GM23338 (cell line): ENCODE data around the gene ST3GAL4. TPM values are rescaled to one million over a fixed set of nuclear protein-coding genes. Genes with fewer than 3 reads are reported as not detected.

Source experiments
- ATAC-seq: fragments of 200-7000 bp; cut with Tn5 transposase; 3 replicates; pipeline ENCODE4 v1.9.1; 2020
- DNase-seq: peaks from one replicate; pipeline ENCODE4 v3.0.0-alpha.2; 2015; ENCODE audit warnings: low spot score
- H2AFZ ChIP-seq: fragments of 200-600 bp; sonication (generic); 2 replicates; pipeline ENCODE4 v1.8.0; 2016; ENCODE audit warnings: antibody characterized with exemption, mild to moderate bottlenecking, moderate library complexity
- H3F3A ChIP-seq: fragments of 200-600 bp; sonication (generic); replicated peaks from 2 replicates; pipeline ENCODE4 v1.8.0; 2017; ENCODE audit warnings: antibody characterized with exemption, mixed run types, low read depth
- H3K27ac ChIP-seq: fragments of 200-600 bp; sonication (generic); 2 replicates; pipeline ENCODE4 v1.6.1; 2016; ENCODE audit warnings: low read depth
- H3K27me3 ChIP-seq: fragments of 200-600 bp; sonication (generic); 2 replicates; pipeline ENCODE4 v1.8.0; 2016; ENCODE audit warnings: mild to moderate bottlenecking, mixed run types, moderate library complexity; ENCODE audit not compliant: insufficient read depth
- H3K36me3 ChIP-seq: fragments of 200-600 bp; sonication (generic); 2 replicates; pipeline ENCODE4 v1.8.0; 2016; ENCODE audit warnings: mild to moderate bottlenecking; ENCODE audit not compliant: insufficient read depth
- H3K4me1 ChIP-seq: fragments of 200-600 bp; sonication (generic); 2 replicates; pipeline ENCODE4 v1.8.0; 2016; ENCODE audit warnings: mild to moderate bottlenecking, moderate library complexity; ENCODE audit not compliant: insufficient read depth
- H3K4me2 ChIP-seq: fragments of 200-600 bp; sonication (generic); 2 replicates; pipeline ENCODE4 v1.7.1; 2017; ENCODE audit warnings: mixed run types
- H3K4me3 ChIP-seq: fragments of 200-600 bp; sonication (generic); 2 replicates; pipeline ENCODE4 v1.6.1; 2016; ENCODE audit warnings: mixed run types
- H3K79me2 ChIP-seq: fragments of 200-600 bp; sonication (generic); replicated peaks from 2 replicates; pipeline ENCODE4 v1.8.0; 2017; ENCODE audit warnings: mild to moderate bottlenecking; ENCODE audit not compliant: insufficient read depth
- H3K9me2 ChIP-seq: fragments of 200-600 bp; sonication (generic); 2 replicates; pipeline ENCODE4 v1.8.0; 2017; ENCODE audit not compliant: insufficient read depth
- H4K20me1 ChIP-seq: fragments of 200-600 bp; sonication (generic); replicated peaks from 2 replicates; pipeline ENCODE4 v1.8.0; 2017; ENCODE audit warnings: mild to moderate bottlenecking; ENCODE audit not compliant: insufficient read depth
- H3K27ac Mint-ChIP-seq: 2 replicates; pipeline ENCODE4 v1.8.0; 2020; ENCODE audit warnings: inconsistent platforms, mild to moderate bottlenecking, moderate library complexity, mixed read lengths
- H3K27me3 Mint-ChIP-seq: 3 replicates; pipeline ENCODE4 v1.8.0; 2022; ENCODE audit warnings: low read depth, mild to moderate bottlenecking, moderate library complexity, mixed read lengths, inconsistent platforms; ENCODE audit not compliant: insufficient read depth, poor library complexity
- H3K36me3 Mint-ChIP-seq: 3 replicates; pipeline ENCODE4 v1.8.0; 2021; ENCODE audit warnings: low read depth, mild to moderate bottlenecking, inconsistent platforms, moderate library complexity, mixed read lengths
- H3K4me1 Mint-ChIP-seq: 3 replicates; pipeline ENCODE4 v1.8.0; 2020; ENCODE audit warnings: mild to moderate bottlenecking, inconsistent platforms, mixed read lengths
- H3K4me3 Mint-ChIP-seq: 3 replicates; pipeline ENCODE4 v1.8.0; 2021; ENCODE audit warnings: moderate library complexity, mild to moderate bottlenecking, inconsistent platforms, mixed read lengths
- H3K9me3 Mint-ChIP-seq: 3 replicates; pipeline ENCODE4 v1.8.0; 2020; ENCODE audit warnings: moderate library complexity, mild to moderate bottlenecking, inconsistent platforms, mixed read lengths
- CREB1 ChIP-seq: fragments of 250-450 bp; sonication (Bioruptor Pico); IDR thresholded peaks from 2 replicates; pipeline ENCODE4 v1.5.0; 2020; ENCODE audit warnings: low read depth, mild to moderate bottlenecking, moderate library complexity
- CTCF ChIP-seq, 2 experiments: fragments of 200-600 bp in 1 of 2; sonication (generic) in 1 of 2; conservative IDR thresholded peaks; 2 replicates each; pipeline versions ENCODE4 v1.5.1 to v1.6.1; 2016 to 2017; ENCODE audit warnings: antibody characterized with exemption in 2 of 2, low read depth in 2 of 2, mild to moderate bottlenecking in 2 of 2, moderate library complexity in 1 of 2
- ETS1 ChIP-seq: IDR thresholded peaks from 2 replicates; pipeline ENCODE4 v1.6.1; 2016; ENCODE audit warnings: antibody characterized with exemption
- EZH2 ChIP-seq: fragments of 200-600 bp; sonication (generic); IDR thresholded peaks from one replicate; pipeline ENCODE4 v1.8.0; 2017; ENCODE audit warnings: antibody characterized with exemption, mild to moderate bottlenecking, low read depth; ENCODE audit not compliant: unreplicated experiment
- EZH2phosphoT487 ChIP-seq: fragments of 200-600 bp; sonication (generic); IDR thresholded peaks from one replicate; pipeline ENCODE4 v1.8.1; 2018; ENCODE audit warnings: antibody characterized with exemption; ENCODE audit not compliant: unreplicated experiment
- JUNB ChIP-seq: IDR thresholded peaks from one replicate; pipeline ENCODE4 v1.6.1; 2016; ENCODE audit warnings: antibody characterized with exemption; ENCODE audit not compliant: unreplicated experiment
- NANOG ChIP-seq: IDR thresholded peaks from 2 replicates; pipeline ENCODE4 v1.6.1; 2016; ENCODE audit warnings: antibody characterized with exemption, borderline replicate concordance
- POLR2AphosphoS5 ChIP-seq: IDR thresholded peaks from 2 replicates; pipeline ENCODE4 v1.6.1; 2016; ENCODE audit warnings: antibody characterized with exemption, low read depth
- REST ChIP-seq: IDR thresholded peaks from one replicate; pipeline ENCODE4 v1.6.1; 2018; ENCODE audit warnings: antibody characterized with exemption; ENCODE audit not compliant: unreplicated experiment
- STAT1 ChIP-seq: IDR thresholded peaks from one replicate; pipeline ENCODE4 v1.6.1; 2016; ENCODE audit warnings: antibody characterized with exemption; ENCODE audit not compliant: unreplicated experiment
- ZNF114 ChIP-seq: fragments of 250-450 bp; sonication (Bioruptor Pico); IDR thresholded peaks from 2 replicates; pipeline ENCODE4 v1.5.0; 2020; ENCODE audit warnings: mild to moderate bottlenecking, moderate library complexity
- ZNF331 ChIP-seq: fragments of 250-450 bp; sonication (Bioruptor Pico); IDR thresholded peaks from 2 replicates; pipeline ENCODE4 v1.5.0; 2020; ENCODE audit warnings: low read depth, mild to moderate bottlenecking, moderate library complexity
- ZNF462 ChIP-seq: fragments of 250-450 bp; sonication (Bioruptor Pico); IDR thresholded peaks from 2 replicates; pipeline ENCODE4 v1.5.0; 2020; ENCODE audit warnings: mild to moderate bottlenecking, moderate library complexity
- polyA plus RNA-seq: library from polyadenylated mRNA; unstranded; fragments of >200 nt; fragmentation: Nextera tagmentation; extraction: Ambion mirVana; gene quantifications from 2 replicates; pipeline ENCODE4 v1.2.1, GENCODE V29; 2016
- total RNA-seq: library from RNA; depleted of rRNA; stranded (reverse); fragments of >200 nt; shearing (Covaris generic); gene quantifications from 2 replicates; pipeline ENCODE4 v1.2.3, GENCODE V29; 2014

Gene ST3GAL4
- total and polyA plus RNA-seq, 2 experiments from 2014 or later: 10.1 to 28.0 TPM

GRCh38 chr11:126432065-126432461 lies 76.6 kb downstream of the ST3GAL4 start:
- DNase-seq: no peak
- TF ChIP-seq ZNF462 (CRISPR knock-in tag) (no peak), CREB1 (CRISPR knock-in tag) (no peak), REST (no peak), JUNB (no peak), ZNF331 (CRISPR knock-in tag) (no peak), POLR2AphosphoS5 (no peak), NANOG (no peak), STAT1 (no peak), ETS1 (no peak), EZH2phosphoT487 (no peak), CTCF (conservative IDR thresholded peaks at IDR 0.05; ENCODE audit: low read depth in 2 of 2) (no peak), ZNF114 (no peak), EZH2 (no peak)
- Histone ChIP-seq H3K9me2 (no peaks in the 10 kb centered on the region), H3K4me1 (peaks cover 17% of the 10 kb centered on the region), H3K27me3 (no peaks in the 10 kb centered on the region), H3K79me2 (no peaks in the 10 kb centered on the region), H3K4me3 (no peak overlapping the region), H3K27ac (no peak overlapping the region), H3K4me2 (no peak overlapping the region), H3K36me3 (no peaks in the 10 kb centered on the region), H2AFZ (no peak overlapping the region), H3F3A (no peaks in the 10 kb centered on the region), H4K20me1 (no peaks in the 10 kb centered on the region)
- Mint-ChIP-seq H3K27me3 (peaks cover 26% of the 10 kb centered on the region), H3K36me3 (no peaks in the 10 kb centered on the region), H3K4me3 (no peak overlapping the region), H3K27ac (no peak overlapping the region), H3K4me1 (peaks cover 18% of the 10 kb centered on the region), H3K9me3 (no peaks in the 10 kb centered on the region)
- ATAC-seq: no peak
